Liver (tissue), 9 donors: Measurements from ENCODE around the gene UBE3C. TPM values are rescaled to one million over a fixed set of nuclear protein-coding genes. Genes with fewer than 3 reads are reported as not detected.
"Not testable (repeated sequence)": the region's sequence is repeated elsewhere in the genome, so short reads cannot be mapped to it uniquely, and the experiment has no call there.

Source experiments
- DNase-seq: peaks from one replicate; pipeline ENCODE4 v3.0.0-alpha.2; 2017; ENCODE audit warnings: low spot score
- H3K27ac ChIP-seq, 2 donors: one replicate each; pipeline ENCODE4 v1.7.0; 2013; ENCODE audit warnings: inconsistent platforms in 2 of 2, low read length in 2 of 2, control low read depth in 1 of 2, low read depth in 1 of 2, mild to moderate bottlenecking in 1 of 2
- H3K27me3 ChIP-seq, 4 donors: one replicate each; pipeline versions ENCODE4 v1.6.1 to v1.7.0; 2013; ENCODE audit warnings: low read length in 3 of 4, inconsistent platforms in 1 of 4, mild to moderate bottlenecking in 1 of 4, moderate library complexity in 1 of 4; ENCODE audit not compliant: control insufficient read depth in 4 of 4, insufficient read depth in 4 of 4
- H3K36me3 ChIP-seq, 4 donors: one replicate each; pipeline versions ENCODE4 v1.6.1 to v1.7.0; 2013; ENCODE audit warnings: low read length in 3 of 4, mild to moderate bottlenecking in 3 of 4, low read depth in 1 of 4, moderate library complexity in 1 of 4; ENCODE audit not compliant: control insufficient read depth in 4 of 4, insufficient read depth in 3 of 4
- H3K4me1 ChIP-seq, 4 donors: one replicate each; pipeline versions ENCODE4 v1.6.1 to v1.7.0; 2013; ENCODE audit warnings: low read length in 3 of 4, mild to moderate bottlenecking in 3 of 4, moderate library complexity in 1 of 4; ENCODE audit not compliant: control insufficient read depth in 4 of 4, insufficient read depth in 4 of 4
- H3K4me3 ChIP-seq, 3 donors: one replicate each; pipeline versions ENCODE4 v1.6.1 to v1.7.0; 2013; ENCODE audit warnings: low read length in 3 of 3, control low read depth in 1 of 3, low read depth in 1 of 3, mild to moderate bottlenecking in 1 of 3
- H3K9ac ChIP-seq, 2 donors: one replicate each; pipeline ENCODE4 v1.7.0; 2013; ENCODE audit warnings: low read length in 2 of 2, mild to moderate bottlenecking in 2 of 2, moderate library complexity in 2 of 2, control low read depth in 1 of 2, low read depth in 1 of 2
- H3K9me3 ChIP-seq, 4 donors: one replicate each; pipeline versions ENCODE4 v1.6.1 to v1.7.0; 2013; ENCODE audit warnings: low read length in 3 of 4; ENCODE audit not compliant: control insufficient read depth in 4 of 4
- ATF3 ChIP-seq: IDR thresholded peaks from 2 replicates; pipeline ENCODE4 v1.6.1; 2016; ENCODE audit warnings: antibody characterized with exemption
- CTCF ChIP-seq: fragments of 150-350 bp; IDR thresholded peaks from 2 replicates; pipeline ENCODE4 v1.5.1; 2017; ENCODE audit warnings: improper control_type of control experiment, low read depth, low read length; ENCODE audit not compliant: missing input control
- EGR1 ChIP-seq, 2 donors: IDR thresholded peaks; 2 replicates each; pipeline ENCODE4 v1.6.1; 2016 to 2018; ENCODE audit warnings: antibody characterized with exemption in 2 of 2, low read depth in 2 of 2
- FOXA1 ChIP-seq: IDR thresholded peaks from 2 replicates; pipeline ENCODE4 v1.6.1; 2016; ENCODE audit warnings: antibody characterized with exemption
- FOXA2 ChIP-seq: IDR thresholded peaks from 2 replicates; pipeline ENCODE4 v1.6.1; 2016; ENCODE audit warnings: antibody characterized with exemption
- HNF4A ChIP-seq, 2 donors: conservative IDR thresholded peaks; 2 replicates each; pipeline ENCODE4 v1.6.1; 2016; ENCODE audit warnings: antibody characterized with exemption in 2 of 2, mild to moderate bottlenecking in 2 of 2
- HNF4G ChIP-seq: IDR thresholded peaks from 2 replicates; pipeline ENCODE4 v1.6.1; 2016; ENCODE audit warnings: antibody characterized with exemption
- JUND ChIP-seq, 2 donors: IDR thresholded peaks; 2 replicates each; pipeline ENCODE4 v1.6.1; 2016; ENCODE audit warnings: antibody characterized with exemption in 2 of 2
- MAX ChIP-seq: IDR thresholded peaks from 2 replicates; pipeline ENCODE4 v1.6.1; 2016; ENCODE audit warnings: antibody characterized with exemption
- RAD21 ChIP-seq, 2 donors: IDR thresholded peaks; 2 replicates each; pipeline ENCODE4 v1.6.1; 2016; ENCODE audit warnings: antibody characterized with exemption in 2 of 2, mild to moderate bottlenecking in 2 of 2
- REST ChIP-seq: IDR thresholded peaks from 2 replicates; pipeline ENCODE4 v1.6.1; 2016; ENCODE audit warnings: antibody characterized with exemption, mild to moderate bottlenecking
- SP1 ChIP-seq: IDR thresholded peaks from 2 replicates; pipeline ENCODE4 v1.6.1; 2018; ENCODE audit warnings: antibody characterized with exemption, mild to moderate bottlenecking
- TAF1 ChIP-seq: conservative IDR thresholded peaks from 2 replicates; pipeline ENCODE4 v1.6.1; 2016; ENCODE audit warnings: antibody characterized with exemption, mild to moderate bottlenecking
- YY1 ChIP-seq: IDR thresholded peaks from 2 replicates; pipeline ENCODE4 v1.6.1; 2016; ENCODE audit warnings: antibody characterized with exemption, mild to moderate bottlenecking
- WGBS: extraction: QIAGEN DNeasy Blood & Tissue Kit; methylation state at CpG from one replicate; pipeline ENCODE4 v1.1.7; 2013; 5-methylcytosine and 5-hydroxymethylcytosine counted together
- polyA plus RNA-seq, 2 donors: library from polyadenylated mRNA; stranded (reverse) in 1 of 2; unstranded in 1 of 2; fragments of 200-250 nt in 1 of 2; fragments of >200 nt in 1 of 2; fragmentation: Nextera tagmentation in 1 of 2; extraction: Ambion mirVana in 1 of 2; gene quantifications; one replicate each; pipeline versions ENCODE4 v1.2.1 to v1.2.3, GENCODE V29; 2013 to 2015
- total RNA-seq, 2 donors: library from RNA; depleted of rRNA; stranded (reverse); fragments of >200 nt; gene quantifications; one replicate each; pipeline ENCODE4 v1.2.3, GENCODE V29; 2014
- donor health status: healthy.
- donor health status: healthy.
- donor health status: healthy.
- donor health status: healthy.
- donor health status: healthy.

Gene UBE3C
- total and polyA plus RNA-seq, 4 donors, result 10.3 to 61.8 (median 33.9) TPM

- Histone ChIP-seq H3K9me3 (no peaks in the 10 kb centered on the region), H3K27me3 (no peaks in the 10 kb centered on the region), H3K4me3 (no peak overlapping the region), H3K4me1 (peaks cover 0 to 20% (median 15%) of the 10 kb centered on the region in 4 donors), H3K36me3 (no peaks in the 10 kb centered on the region), H3K27ac (no peak overlapping the region), H3K9ac (no peak overlapping the region)
- no peak for TF ChIP-seq YY1
- TF ChIP-seq MAX, result no peak
- 58% methylated on average over 21 of the region's 21 CpGs for WGBS
- no peak for DNase-seq
These were observed 138.2 kb downstream of the UBE3C start for GRCh38 chr7:157276731-157277562.

GRCh38 chr7:157277568-157277967 lies 138.8 kb downstream of the UBE3C start:
- 94% methylated on average over 12 of the region's 12 CpGs for WGBS

GRCh38 chr7:157278167-157278790 lies 139.6 kb downstream of the UBE3C start:
- no peak for DNase-seq
- 75% methylated on average over 11 of the region's 11 CpGs for WGBS
- H3K36me3 ChIP-seq, result no peaks in the 10 kb centered on the region
- H3K27me3 ChIP-seq, result no peaks in the 10 kb centered on the region
- H3K4me3 ChIP-seq, result no peak overlapping the region
- H3K9me3 ChIP-seq, result no peaks in the 10 kb centered on the region
- peaks cover 0 to 12% (median 6%) of the 10 kb centered on the region in 4 donors for H3K4me1 ChIP-seq
- no peak overlapping the region for H3K27ac ChIP-seq
- H3K9ac ChIP-seq, result no peak overlapping the region
- TF ChIP-seq SP1 (no peak), REST (no peak), FOXA1 (no peak), JUND (IDR thresholded peaks at IDR 0.05) (no peak), ATF3 (no peak), EGR1 (IDR thresholded peaks at IDR 0.05; ENCODE audit: low read depth in 2 of 2) (no peak), YY1 (no peak), CTCF (no peak), TAF1 (no peak), MAX (no peak), RAD21 (IDR thresholded peaks at IDR 0.05) (no peak), HNF4A (conservative IDR thresholded peaks at IDR 0.05) (no peak), FOXA2 (no peak), HNF4G (no peak)

More at GRCh38 chr7:157277568-157277967, 138.8 kb downstream of the UBE3C start:
- H3K9ac ChIP-seq, H3K27me3 ChIP-seq, DNase-seq, H3K27ac ChIP-seq, H3K9me3 ChIP-seq, H3K4me3 ChIP-seq, H3K36me3 ChIP-seq: not testable (repeated sequence)
- H3K4me1 ChIP-seq, result peaks cover 0 to 14% (median 12%) of the 10 kb centered on the region in 4 donors
